Astrocyte (in vitro differentiated cells and primary cell): ENCODE results near the gene WDR20. TPM values are rescaled to one million over a fixed set of nuclear protein-coding genes. Genes with fewer than 3 reads are reported as not detected.

Experiments used
- DNase-seq: peaks from one replicate; pipeline ENCODE4 v3.0.0-alpha.2; 2010; ENCODE audit warnings: low read depth
- FAIRE-seq: peaks from 2 replicates; lab custom pipeline; 2011; peaks lifted over from hg19 to GRCh38; lab: Jason Lieb, UNC
- H2AFZ ChIP-seq: 2 replicates; pipeline ENCODE4 v1.6.0; 2012; ENCODE audit warnings: low read depth, low read length, inconsistent platforms
- H3K27ac ChIP-seq: 2 replicates; pipeline ENCODE4 v1.5.1; 2011; ENCODE audit warnings: low read depth, low read length, inconsistent platforms
- H3K27me3 ChIP-seq: 2 replicates; pipeline ENCODE4 v1.6.0; 2011; ENCODE audit warnings: low read length, inconsistent platforms; ENCODE audit not compliant: insufficient read depth
- H3K36me3 ChIP-seq: 2 replicates; pipeline ENCODE4 v1.5.1; 2011; ENCODE audit warnings: low read length, inconsistent platforms; ENCODE audit not compliant: insufficient read depth
- H3K4me1 ChIP-seq: 2 replicates; pipeline ENCODE4 v1.5.1; 2011; ENCODE audit warnings: low read length, inconsistent platforms; ENCODE audit not compliant: insufficient read depth
- H3K4me2 ChIP-seq: 2 replicates; pipeline ENCODE4 v1.6.0; 2012; ENCODE audit warnings: low read length, inconsistent platforms
- H3K4me3 ChIP-seq: 2 replicates; pipeline ENCODE4 v1.5.1; 2011; ENCODE audit warnings: low read depth, mild to moderate bottlenecking, low read length, inconsistent platforms; ENCODE audit not compliant: insufficient read depth
- H3K79me2 ChIP-seq: 2 replicates; pipeline ENCODE4 v1.6.0; 2012; ENCODE audit warnings: mild to moderate bottlenecking, low read length, inconsistent platforms; ENCODE audit not compliant: insufficient read depth
- H3K9ac ChIP-seq: 2 replicates; pipeline ENCODE4 v1.6.0; 2012; ENCODE audit warnings: mild to moderate bottlenecking, low read length, inconsistent platforms
- H3K9me3 ChIP-seq: 2 replicates; pipeline ENCODE4 v1.5.1; 2012; ENCODE audit warnings: low read depth, mild to moderate bottlenecking, low read length, inconsistent platforms; ENCODE audit not compliant: insufficient read depth
- H4K20me1 ChIP-seq: 2 replicates; pipeline ENCODE4 v1.6.0; 2012; ENCODE audit warnings: low read length, inconsistent platforms; ENCODE audit not compliant: insufficient read depth
- H3K27ac Mint-ChIP-seq: one replicate; pipeline ENCODE4 v1.8.0; 2021; ENCODE audit warnings: mild to moderate bottlenecking, mixed read lengths; ENCODE audit not compliant: unreplicated experiment
- H3K27me3 Mint-ChIP-seq: one replicate; pipeline ENCODE4 v1.8.0; 2021; ENCODE audit warnings: low read depth, mixed read lengths; ENCODE audit not compliant: unreplicated experiment
- H3K36me3 Mint-ChIP-seq: one replicate; pipeline ENCODE4 v1.8.0; 2021; ENCODE audit warnings: low read depth, mixed read lengths; ENCODE audit not compliant: unreplicated experiment
- H3K4me1 Mint-ChIP-seq: one replicate; pipeline ENCODE4 v1.8.0; 2021; ENCODE audit warnings: low read depth, mixed read lengths; ENCODE audit not compliant: unreplicated experiment
- H3K4me3 Mint-ChIP-seq: one replicate; pipeline ENCODE4 v1.8.0; 2021; ENCODE audit warnings: mild to moderate bottlenecking, moderate library complexity, mixed read lengths; ENCODE audit not compliant: unreplicated experiment
- H3K9me3 Mint-ChIP-seq: one replicate; pipeline ENCODE4 v1.8.0; 2021; ENCODE audit warnings: mild to moderate bottlenecking, mixed read lengths; ENCODE audit not compliant: unreplicated experiment
- CTCF ChIP-seq: IDR thresholded peaks from 2 replicates; pipeline ENCODE4 v1.5.1; 2011; ENCODE audit warnings: low read depth, mild to moderate bottlenecking, inconsistent platforms, low read length, moderate library complexity; ENCODE audit not compliant: insufficient read depth
- EZH2 ChIP-seq: IDR thresholded peaks from 2 replicates; pipeline ENCODE4 v1.6.1; 2012; ENCODE audit warnings: mild to moderate bottlenecking, low read length, inconsistent platforms; ENCODE audit not compliant: insufficient read depth
- total RNA-seq: library from RNA; stranded (reverse); gene quantifications from 2 replicates; pipeline ENCODE4 v1.2.1, GENCODE V29; 2021

Gene WDR20
- total RNA-seq, 1 donor from 2014 or later, result 23.6 TPM

DNA sequence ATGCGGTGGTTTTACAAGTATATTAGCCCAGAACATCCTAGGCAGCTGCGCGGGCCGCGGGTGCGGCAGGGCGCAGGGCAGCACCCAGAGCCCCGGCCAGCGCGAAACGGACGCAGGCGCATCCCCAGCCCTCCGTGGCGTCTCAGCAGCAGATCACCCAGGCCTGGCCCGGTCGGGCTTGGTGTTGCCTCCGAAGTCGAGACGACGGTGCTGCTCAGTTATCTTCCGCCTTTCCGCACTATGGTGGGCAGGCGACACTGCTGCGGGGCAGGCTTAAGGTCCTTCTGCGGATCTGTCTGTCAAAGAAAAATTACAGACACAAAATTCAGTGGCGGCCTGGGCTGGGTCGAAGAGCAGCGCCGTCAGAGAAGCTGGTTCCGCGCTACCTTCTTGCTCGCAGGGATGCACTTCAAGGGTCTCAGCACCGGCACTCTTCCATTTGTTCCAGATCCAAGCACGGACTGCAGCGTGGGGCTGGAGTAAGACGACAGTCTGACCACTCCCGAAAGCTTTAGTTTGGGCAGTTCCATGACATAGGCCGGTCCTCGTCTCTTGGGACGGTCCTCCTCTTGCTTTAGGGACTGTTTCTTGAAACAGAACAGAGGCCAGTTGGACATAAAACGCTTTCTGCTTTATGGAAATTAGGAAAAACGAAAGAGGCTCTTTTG is 89.5 kb downstream of the WDR20 start:
- Mint-ChIP-seq H3K9me3 (peaks cover 3% of the 10 kb centered on the region), H3K4me1 (no peaks in the 10 kb centered on the region), H3K27ac (no peak overlapping the region), H3K4me3 (no peak overlapping the region), H3K27me3 (peaks cover 8% of the 10 kb centered on the region), H3K36me3 (peaks cover 16% of the 10 kb centered on the region)
- TF ChIP-seq CTCF (no peak), EZH2 (no peak)
- H3K27ac ChIP-seq, result no peak overlapping the region
- H4K20me1 ChIP-seq, result no peaks in the 10 kb centered on the region
- no peaks in the 10 kb centered on the region for H3K9me3 ChIP-seq
- FAIRE-seq, result no peak
- no peaks in the 10 kb centered on the region for H3K27me3 ChIP-seq
- no peak overlapping the region for H3K9ac ChIP-seq
- peaks cover under 1% of the 10 kb centered on the region for H3K4me1 ChIP-seq
- no peak for DNase-seq
- H3K36me3 ChIP-seq, result peaks cover 24% of the 10 kb centered on the region
- H2AFZ ChIP-seq, result no peak overlapping the region
- H3K4me2 ChIP-seq, result no peak overlapping the region
- H3K4me3 ChIP-seq, result no peak overlapping the region
- H3K79me2 ChIP-seq, result peaks cover 7% of the 10 kb centered on the region

- H3K4me1 ChIP-seq, result peaks cover 5% of the 10 kb centered on the region
- no peaks in the 10 kb centered on the region for H3K4me1 Mint-ChIP-seq
- peaks cover 12% of the 10 kb centered on the region for H3K36me3 Mint-ChIP-seq
- TF ChIP-seq CTCF (no peak), EZH2 (no peak)
- peaks cover 24% of the 10 kb centered on the region for H3K36me3 ChIP-seq
- H3K9ac ChIP-seq, result no peak overlapping the region
- no peak overlapping the region for H3K27ac Mint-ChIP-seq
- H3K79me2 ChIP-seq, result peaks cover 12% of the 10 kb centered on the region
- no peak overlapping the region for H3K4me3 ChIP-seq
- no peak overlapping the region for H3K4me2 ChIP-seq
- no peaks in the 10 kb centered on the region for H3K27me3 ChIP-seq
- no peaks in the 10 kb centered on the region for H3K9me3 ChIP-seq
- no peak overlapping the region for H2AFZ ChIP-seq
- no peak overlapping the region for H3K27ac ChIP-seq
- H4K20me1 ChIP-seq, result no peaks in the 10 kb centered on the region
- FAIRE-seq (no peak), DNase-seq (no peak)
- H3K27me3 Mint-ChIP-seq, result peaks cover 8% of the 10 kb centered on the region
- H3K4me3 Mint-ChIP-seq, result no peak overlapping the region
- peaks cover 3% of the 10 kb centered on the region for H3K9me3 Mint-ChIP-seq
Measured at GRCh38 chr14:102229739-102230092, 90.0 kb downstream of the WDR20 start.

DNA sequence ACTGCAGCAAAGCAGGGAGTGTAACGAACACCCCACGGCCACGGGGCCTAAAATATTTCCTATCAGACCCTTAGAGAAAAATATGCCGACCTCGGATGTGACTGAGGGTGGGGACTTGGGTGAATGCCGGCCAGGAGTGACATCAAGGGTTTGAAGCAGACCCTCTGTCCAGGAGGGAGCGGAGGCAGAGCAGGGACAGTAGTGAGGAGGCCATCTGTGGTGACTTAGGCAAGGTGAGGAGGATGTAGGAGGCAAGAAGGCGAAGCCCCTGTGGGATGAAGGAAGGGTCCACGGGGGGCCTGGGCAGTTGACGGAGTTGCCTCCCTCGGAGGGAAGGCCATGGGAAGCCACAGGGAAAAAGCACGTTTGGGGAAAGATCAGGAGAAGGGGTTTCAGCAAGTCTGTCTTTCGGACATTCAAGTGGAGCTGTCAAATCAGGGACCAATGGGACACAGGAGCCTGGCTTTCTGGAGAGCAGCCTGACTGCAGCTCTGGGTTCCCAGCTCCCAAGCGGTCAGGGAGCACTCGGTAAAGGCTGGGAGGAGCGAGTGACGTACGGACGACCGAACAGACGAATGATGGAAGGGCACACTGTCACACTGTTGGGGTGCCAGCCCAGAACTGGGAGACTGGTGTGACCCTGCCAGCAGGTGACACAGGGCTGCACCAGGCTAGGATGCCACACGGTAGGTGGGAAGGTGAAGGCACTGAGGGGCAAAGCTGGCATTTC is 90.9 kb downstream of the WDR20 start:
- DNase-seq (no peak), FAIRE-seq (no peak)
- H3K27me3 ChIP-seq, result no peaks in the 10 kb centered on the region

More for the DNA sequence above, 90.9 kb downstream of the WDR20 start:
- Mint-ChIP-seq H3K27ac (no peak overlapping the region), H3K4me1 (no peaks in the 10 kb centered on the region), H3K27me3 (peaks cover 8% of the 10 kb centered on the region), H3K4me3 (peak overlapping the region; percentile 21), H3K36me3 (peaks cover 6% of the 10 kb centered on the region), H3K9me3 (no peaks in the 10 kb centered on the region)
- Histone ChIP-seq H3K9ac (no peak overlapping the region), H3K4me2 (no peak overlapping the region), H3K27ac (no peak overlapping the region), H2AFZ (no peak overlapping the region), H3K36me3 (peaks cover 24% of the 10 kb centered on the region), H3K4me1 (peaks cover 13% of the 10 kb centered on the region), H3K9me3 (no peaks in the 10 kb centered on the region), H4K20me1 (no peaks in the 10 kb centered on the region), H3K4me3 (no peak overlapping the region), H3K79me2 (peaks cover 20% of the 10 kb centered on the region)
- no peak for TF ChIP-seq EZH2
- TF ChIP-seq CTCF, result no peak
